HAP-1 (cell line): ENCODE measurements around the gene PHLDA1.
"Not testable (repeated sequence)": the region's sequence is repeated elsewhere in the genome, so short reads cannot be mapped to it uniquely, and the experiment has no call there.

Experiments used
- DNase-seq, 2 experiments: peaks; one replicate each; pipeline ENCODE4 v3.0.0-alpha.2; 2016 to 2020; ENCODE audit warnings: low spot score in 2 of 2
- H3K27me3 ChIP-seq: fragments of 250-450 bp; sonication (Bioruptor Pico); 2 replicates; pipeline ENCODE4 v1.5.1; 2020; ENCODE audit warnings: low read depth, mild to moderate bottlenecking, moderate library complexity
- H3K36me3 ChIP-seq: fragments of 250-450 bp; sonication (Bioruptor Pico); replicated peaks from 2 replicates; pipeline ENCODE4 v1.5.1; 2020; ENCODE audit warnings: mild to moderate bottlenecking
- H3K4me1 ChIP-seq: fragments of 250-450 bp; sonication (Bioruptor Pico); 2 replicates; pipeline ENCODE4 v1.5.1; 2020; ENCODE audit warnings: mild to moderate bottlenecking
- H3K4me3 ChIP-seq: fragments of 250-450 bp; sonication (Bioruptor Pico); 2 replicates; pipeline ENCODE4 v1.5.1; 2020; ENCODE audit warnings: mild to moderate bottlenecking, moderate library complexity
- H3K9me3 ChIP-seq: fragments of 250-450 bp; sonication (Bioruptor Pico); 2 replicates; pipeline ENCODE4 v1.5.1; 2020; ENCODE audit warnings: mild to moderate bottlenecking, moderate library complexity
- in situ Hi-C: fragments of 300-500 bp; cut with MboI; formaldehyde crosslinking; loops from 3 replicates; pipeline ENCODE4 v1.14.3; 2020; ENCODE audit warnings: low sequenced_read_pairs, inconsistent platforms, mixed read lengths

Gene PHLDA1

GRCh38 chr12:75998292-75999063, 33.1 kb downstream of the PHLDA1 start:
- Histone ChIP-seq H3K4me3 (no peak overlapping the region), H3K36me3 (no peaks in the 10 kb centered on the region), H3K27me3 (no peaks in the 10 kb centered on the region), H3K9me3 (no peaks in the 10 kb centered on the region; the same call in 1 of the 2 replicates), H3K4me1 (peaks cover 7% of the 10 kb centered on the region)
- DNase-seq = peak in 1 of 2 experiments; percentile 23
- in situ Hi-C loops = no loop called here

- Histone ChIP-seq H3K4me3 (no peak overlapping the region), H3K4me1 (peaks cover 7% of the 10 kb centered on the region), H3K36me3 (no peaks in the 10 kb centered on the region), H3K27me3 (no peaks in the 10 kb centered on the region), H3K9me3 (no peaks in the 10 kb centered on the region; the same call in 1 of the 2 replicates)
- no peak for DNase-seq
- in situ Hi-C loops = no loop called here
These were observed 33.9 kb downstream of the PHLDA1 start for GRCh38 chr12:75997658-75998057.

GRCh38 chr12:75996861-75997447, 34.6 kb downstream of the PHLDA1 start:
- Histone ChIP-seq H3K27me3 (no peaks in the 10 kb centered on the region), H3K9me3 (no peaks in the 10 kb centered on the region; the same call in 1 of the 2 replicates), H3K36me3 (no peaks in the 10 kb centered on the region), H3K4me3 (no peak overlapping the region), H3K4me1 (peaks cover 7% of the 10 kb centered on the region)
- no peak for DNase-seq
- in situ Hi-C loops = no loop called here

GRCh38 chr12:75995691-75996090, 35.9 kb downstream of the PHLDA1 start:
- Histone ChIP-seq H3K4me1 (peaks cover 7% of the 10 kb centered on the region), H3K27me3 (no peaks in the 10 kb centered on the region), H3K36me3 (no peaks in the 10 kb centered on the region), H3K4me3 (no peak overlapping the region), H3K9me3 (no peaks in the 10 kb centered on the region; the same call in 1 of the 2 replicates)
- in situ Hi-C loops = no loop called here
- no peak for DNase-seq

- DNase-seq = no peak
- H3K9me3 ChIP-seq = no peaks in the 10 kb centered on the region
- H3K4me1 ChIP-seq = peaks cover 16% of the 10 kb centered on the region
- H3K36me3 ChIP-seq = no peaks in the 10 kb centered on the region
- in situ Hi-C loops = no loop called here
- no peaks in the 10 kb centered on the region for H3K27me3 ChIP-seq
- no peak overlapping the region for H3K4me3 ChIP-seq
These were observed 37.4 kb downstream of the PHLDA1 start for GRCh38 chr12:75994069-75994740.

- H3K36me3 ChIP-seq = no peaks in the 10 kb centered on the region
- H3K9me3 ChIP-seq = no peaks in the 10 kb centered on the region
- peaks cover 9% of the 10 kb centered on the region for H3K4me1 ChIP-seq
- H3K27me3 ChIP-seq = no peaks in the 10 kb centered on the region
- DNase-seq = no peak
- H3K4me3 ChIP-seq = no peak overlapping the region
- in situ Hi-C loops = no loop called here
These were observed 39.8 kb downstream of the PHLDA1 start for GRCh38 chr12:75991753-75992152.

- DNase-seq = peak; percentile 23 to 91
- no peak overlapping the region for H3K4me3 ChIP-seq
- in situ Hi-C loops = no loop called here
- no peaks in the 10 kb centered on the region for H3K36me3 ChIP-seq
- peaks cover 9% of the 10 kb centered on the region for H3K4me1 ChIP-seq
- H3K27me3 ChIP-seq = no peaks in the 10 kb centered on the region
- H3K9me3 ChIP-seq = no peaks in the 10 kb centered on the region
These were observed 41.2 kb downstream of the PHLDA1 start for GRCh38 chr12:75990189-75990912.

- DNase-seq, H3K4me3 ChIP-seq, in situ Hi-C loops, H3K36me3 ChIP-seq, H3K4me1 ChIP-seq, H3K27me3 ChIP-seq, H3K9me3 ChIP-seq: not testable (repeated sequence)
These were observed 43.9 kb downstream of the PHLDA1 start for GRCh38 chr12:75987709-75988108.

- no peak for DNase-seq
- in situ Hi-C loops = no loop called here
- Histone ChIP-seq H3K4me1 (peaks cover 9% of the 10 kb centered on the region), H3K9me3 (no peaks in the 10 kb centered on the region), H3K4me3 (no peak overlapping the region), H3K36me3 (no peaks in the 10 kb centered on the region), H3K27me3 (no peaks in the 10 kb centered on the region)
These were observed 45.4 kb downstream of the PHLDA1 start for GRCh38 chr12:75986001-75986746.

- DNase-seq = no peak
- Histone ChIP-seq H3K27me3 (no peaks in the 10 kb centered on the region), H3K36me3 (no peaks in the 10 kb centered on the region), H3K4me1 (peaks cover 8% of the 10 kb centered on the region), H3K4me3 (no peak overlapping the region), H3K9me3 (no peaks in the 10 kb centered on the region)
- in situ Hi-C loops = no loop called here
These were observed 46.0 kb downstream of the PHLDA1 start for GRCh38 chr12:75985566-75985965.

GRCh38 chr12:75984577-75985182, 46.9 kb downstream of the PHLDA1 start:
- Histone ChIP-seq H3K9me3 (no peaks in the 10 kb centered on the region), H3K27me3 (no peaks in the 10 kb centered on the region), H3K36me3 (no peaks in the 10 kb centered on the region), H3K4me3 (no peak overlapping the region), H3K4me1 (peaks cover under 1% of the 10 kb centered on the region)
- no peak for DNase-seq
- in situ Hi-C loops = no loop called here

- H3K36me3 ChIP-seq, H3K4me1 ChIP-seq, H3K4me3 ChIP-seq, H3K27me3 ChIP-seq, DNase-seq, H3K9me3 ChIP-seq, in situ Hi-C loops: not testable (repeated sequence)
These were observed 47.7 kb downstream of the PHLDA1 start for GRCh38 chr12:75983851-75984250.
